Fibroblast of the aortic adventitia (primary cell): ENCODE measurements around the gene ACSL3. TPM values are rescaled to one million over a fixed set of nuclear protein-coding genes. Genes with fewer than 3 reads are reported as not detected.

Experiments
- DNase-seq: peaks from one replicate; pipeline ENCODE4 v3.0.0-alpha.2; 2010; ENCODE audit warnings: low read depth
- H3K4me3 ChIP-seq: 2 replicates; pipeline ENCODE4 v1.5.1; 2011; ENCODE audit warnings: low read depth, mild to moderate bottlenecking, control low read depth, low read length, moderate library complexity
- total RNA-seq: library from RNA; depleted of rRNA; stranded (reverse); fragments of >200 nt; gene quantifications from 2 replicates; pipeline ENCODE4 v1.2.3, GENCODE V29; 2012; ENCODE audit warnings: low replicate concordance
- TF ChIP-seq, protein P1 (sequence below): IDR thresholded peaks from 2 replicates; pipeline ENCODE4 v1.5.1; 2011; ENCODE audit warnings: mild to moderate bottlenecking, low read length, control low read depth, inconsistent platforms; ENCODE audit not compliant: insufficient read depth

The ACSL3 gene
- total RNA-seq, 1 donor = 88.5 TPM

DNA sequence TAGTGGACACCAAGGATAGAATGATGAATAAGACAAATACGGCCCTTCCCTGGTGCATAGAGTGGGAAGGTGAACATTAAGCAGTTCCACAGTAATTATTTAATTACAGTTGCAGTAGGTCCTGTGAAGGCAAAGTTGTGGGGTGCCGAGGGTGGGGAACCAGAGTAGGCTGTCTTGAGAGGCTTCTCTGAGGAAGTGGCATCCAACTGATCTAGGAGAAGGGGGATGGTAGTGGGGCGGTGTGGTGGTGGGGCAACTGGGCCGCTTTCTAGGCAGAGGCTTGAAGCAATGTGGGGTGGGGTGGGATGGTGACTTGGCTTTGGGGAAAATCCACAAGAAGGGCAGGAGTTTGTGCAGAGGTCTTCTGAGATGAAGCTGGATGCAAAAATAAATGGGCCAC lies 11.7 kb downstream of the ACSL3 start:
- TF ChIP-seq, protein P1, sequence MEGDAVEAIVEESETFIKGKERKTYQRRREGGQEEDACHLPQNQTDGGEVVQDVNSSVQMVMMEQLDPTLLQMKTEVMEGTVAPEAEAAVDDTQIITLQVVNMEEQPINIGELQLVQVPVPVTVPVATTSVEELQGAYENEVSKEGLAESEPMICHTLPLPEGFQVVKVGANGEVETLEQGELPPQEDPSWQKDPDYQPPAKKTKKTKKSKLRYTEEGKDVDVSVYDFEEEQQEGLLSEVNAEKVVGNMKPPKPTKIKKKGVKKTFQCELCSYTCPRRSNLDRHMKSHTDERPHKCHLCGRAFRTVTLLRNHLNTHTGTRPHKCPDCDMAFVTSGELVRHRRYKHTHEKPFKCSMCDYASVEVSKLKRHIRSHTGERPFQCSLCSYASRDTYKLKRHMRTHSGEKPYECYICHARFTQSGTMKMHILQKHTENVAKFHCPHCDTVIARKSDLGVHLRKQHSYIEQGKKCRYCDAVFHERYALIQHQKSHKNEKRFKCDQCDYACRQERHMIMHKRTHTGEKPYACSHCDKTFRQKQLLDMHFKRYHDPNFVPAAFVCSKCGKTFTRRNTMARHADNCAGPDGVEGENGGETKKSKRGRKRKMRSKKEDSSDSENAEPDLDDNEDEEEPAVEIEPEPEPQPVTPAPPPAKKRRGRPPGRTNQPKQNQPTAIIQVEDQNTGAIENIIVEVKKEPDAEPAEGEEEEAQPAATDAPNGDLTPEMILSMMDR = no peak
- no peak overlapping the region for H3K4me3 ChIP-seq
- no peak for DNase-seq

DNA sequence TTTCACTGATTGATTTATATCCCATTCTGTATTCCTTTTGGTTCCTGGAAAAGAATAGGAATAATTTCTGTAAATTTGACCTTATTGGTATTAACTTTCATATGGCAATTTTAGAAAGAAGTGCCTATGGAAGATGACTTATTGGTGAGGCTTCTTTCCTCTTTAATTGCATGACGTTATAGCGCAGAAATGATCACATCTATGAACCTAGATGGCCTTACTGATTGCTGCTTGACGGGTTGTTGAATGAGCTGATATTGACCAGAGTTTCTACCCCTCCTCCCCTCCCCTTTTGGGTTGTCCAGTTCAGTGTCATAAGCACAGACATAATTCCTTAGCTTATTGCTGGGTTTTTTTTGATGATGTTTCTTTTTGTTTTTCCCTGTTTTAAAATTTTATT lies 14.6 kb downstream of the ACSL3 start:
- no peak overlapping the region for H3K4me3 ChIP-seq
- no peak for DNase-seq
- TF ChIP-seq, protein P1 = no peak

DNA sequence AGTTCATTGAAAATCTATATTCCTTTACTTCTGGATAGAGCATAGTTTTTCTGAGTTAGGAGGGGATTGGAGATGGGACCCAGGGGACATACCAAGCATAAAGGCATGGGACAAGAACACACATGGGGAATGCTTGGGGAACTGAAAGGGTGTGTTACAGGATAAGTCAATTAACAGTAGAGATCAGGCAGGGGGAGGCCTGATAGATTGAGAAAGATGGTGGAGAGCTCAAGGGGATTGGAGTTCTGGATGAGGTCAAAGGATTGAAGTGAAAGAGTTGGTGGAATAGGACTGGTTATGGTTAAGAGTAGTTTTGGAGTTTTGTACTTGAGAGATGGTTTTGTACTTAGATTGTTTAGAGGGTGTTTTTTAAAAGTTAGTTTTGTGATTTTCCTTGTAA lies 16.1 kb downstream of the ACSL3 start:
- TF ChIP-seq, protein P1 = no peak
- no peak for DNase-seq
- H3K4me3 ChIP-seq = no peak overlapping the region

DNA sequence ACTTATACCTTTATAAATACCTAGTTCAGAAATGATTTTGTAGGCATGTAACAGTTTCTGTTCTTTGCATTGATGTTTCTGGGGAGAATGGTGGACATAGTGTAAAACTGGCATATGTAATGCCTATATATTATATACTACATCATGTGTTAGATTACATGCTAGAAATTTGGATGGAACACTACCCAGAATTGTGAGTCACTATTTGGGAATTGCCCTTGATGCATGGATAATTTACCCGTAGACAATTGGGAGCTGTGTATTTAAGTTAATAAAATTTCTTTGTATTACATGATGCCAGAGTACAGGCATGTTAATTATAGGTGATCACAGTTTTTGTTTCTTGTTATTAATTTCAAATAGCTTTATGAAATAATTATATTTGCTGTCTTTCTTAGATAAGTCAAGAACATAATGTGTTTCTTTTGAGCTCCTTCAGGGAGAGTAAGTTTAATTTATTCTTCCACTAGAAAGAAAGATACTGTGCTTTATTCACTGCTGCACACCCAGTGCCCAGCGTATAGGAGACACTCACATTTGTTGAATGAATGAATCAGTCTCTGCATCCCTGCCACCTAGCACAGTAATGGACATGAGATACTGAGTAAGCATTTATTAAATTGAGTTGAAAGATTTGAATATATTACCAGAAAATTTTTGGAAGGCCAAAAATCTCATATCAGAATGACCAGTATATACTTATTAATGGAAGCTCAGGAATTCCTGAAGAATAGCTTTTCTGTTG lies 16.9 kb downstream of the ACSL3 start:
- DNase-seq = no peak
- TF ChIP-seq, protein P1 = no peak
- no peak overlapping the region for H3K4me3 ChIP-seq

DNA sequence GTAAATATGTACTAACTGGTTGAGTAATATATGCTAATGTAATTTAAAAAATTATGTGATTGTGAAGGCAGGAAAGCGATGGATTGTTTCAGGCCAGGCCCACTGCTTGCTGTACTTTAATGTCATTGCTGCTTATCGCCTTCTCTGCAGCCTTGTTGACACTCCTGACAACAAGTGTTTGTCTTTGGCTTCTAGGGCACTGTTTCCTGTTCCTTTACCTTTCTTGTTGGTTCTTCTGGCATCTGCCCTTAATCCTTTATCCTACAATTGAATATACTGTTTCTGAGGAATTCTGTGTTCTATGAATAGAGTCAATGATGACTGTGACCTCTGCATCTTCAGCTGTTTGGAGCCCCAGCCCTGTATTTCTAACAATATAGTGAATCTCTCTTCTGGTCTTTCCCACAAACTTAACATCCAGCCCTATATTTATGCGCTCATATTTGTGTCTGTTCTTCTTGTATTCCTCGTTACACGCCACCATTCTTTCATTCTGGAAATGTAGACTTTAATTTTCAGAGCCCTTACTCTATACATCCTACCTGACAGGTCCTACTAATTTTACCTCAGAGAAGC lies 17.6 kb downstream of the ACSL3 start:
- TF ChIP-seq, protein P1 = no peak
- DNase-seq = no peak

DNA sequence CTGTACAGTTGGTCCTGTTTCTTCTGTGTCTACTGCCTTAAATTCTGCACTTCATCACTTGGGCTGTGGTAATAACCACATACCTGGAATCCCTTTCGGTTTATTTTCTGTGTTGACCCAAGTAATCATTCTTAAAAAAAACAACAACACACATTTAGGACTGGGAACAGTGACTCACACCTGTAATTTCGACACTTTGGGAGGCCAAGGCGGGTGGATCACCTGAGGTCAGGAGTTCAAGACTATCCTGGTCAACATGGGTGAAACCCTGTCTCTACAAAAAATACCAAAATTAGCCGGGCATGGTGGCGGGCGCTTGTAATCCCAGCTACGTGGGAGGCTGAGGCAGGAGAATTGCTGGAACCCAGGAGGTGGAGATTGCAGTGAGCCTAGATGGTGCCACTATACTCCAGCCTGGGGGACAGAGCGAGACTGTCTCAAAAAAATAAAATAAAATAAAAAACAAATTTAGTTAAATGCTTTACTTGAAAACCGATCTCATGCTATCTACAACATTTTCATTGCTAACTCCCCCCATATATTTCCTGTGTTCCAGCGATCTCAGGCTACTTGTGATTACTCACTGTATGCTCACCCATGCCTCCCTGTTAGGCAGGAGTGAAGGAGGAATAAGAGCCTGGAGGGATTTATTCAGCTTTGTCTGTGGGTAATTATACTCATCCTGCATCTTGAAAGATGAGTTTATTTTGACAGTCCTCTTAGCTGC lies 18.2 kb downstream of the ACSL3 start:
- TF ChIP-seq, protein P1 = no peak
- no peak overlapping the region for H3K4me3 ChIP-seq
- DNase-seq = peak; percentile 46

More for the DNA sequence above, 17.6 kb downstream of the ACSL3 start:
- H3K4me3 ChIP-seq = no peak overlapping the region
